K562 treated with DMSO at 1 percent for 48 hours (cell line): ENCODE results near the gene INTS12. TPM values are rescaled to one million over a fixed set of nuclear protein-coding genes. Genes with fewer than 3 reads are reported as not detected.

Experiments
- total RNA-seq: library from RNA; unstranded; fragments of 300-600 nt; gene quantifications from 2 replicates; pipeline ENCODE4 v1.2.3, GENCODE V29; 2022; ENCODE audit warnings: low replicate concordance; ENCODE audit errors: extremely low read depth

INTS12 gene
- not detected in 2 replicates for total RNA-seq

GRCh38 chr4:105708181-105709080, at the start of gene INTS12, which contains the start of gene GSTCD:
INTS12 (minus strand) TSS chr4:105708689; CDS start chr4:105700005, 8,684 bp downstream.
GSTCD (plus strand) TSS chr4:105708784; CDS start chr4:105717614, 8,830 bp downstream.

Other genes with a start within 250 kb of the INTS12 start
- gene PPA2, start 234.6 kb downstream of the INTS12 start, total RNA-seq, result not detected in 2 replicates
- gene ARHGEF38, start 156.1 kb downstream of the INTS12 start, total RNA-seq, result not detected in 2 replicates
- gene GSTCD, start 95 bp upstream of the INTS12 start, total RNA-seq, result not detected in 2 replicates
- not detected in 2 replicates for gene NPNT, start 186.8 kb upstream of the INTS12 start, total RNA-seq